Keratinocyte (primary cell): Measurements from ENCODE around the gene LAMA4. TPM values are rescaled to one million over a fixed set of nuclear protein-coding genes. Genes with fewer than 3 reads are reported as not detected.

ENCODE experiments used
- DNase-seq: peaks from one replicate; pipeline ENCODE4 v3.0.0-alpha.2; 2011; ENCODE audit warnings: low read depth, missing footprints, low spot score
- FAIRE-seq: peaks from 2 replicates; lab custom pipeline; 2011; peaks lifted over from hg19 to GRCh38; lab: Jason Lieb, UNC
- H2AFZ ChIP-seq: 2 replicates; pipeline ENCODE4 v1.6.0; 2012; ENCODE audit warnings: low read length, control low read depth, inconsistent platforms; ENCODE audit not compliant: control insufficient read depth
- H3K27ac ChIP-seq: 2 replicates; pipeline ENCODE4 v1.5.1; 2011; ENCODE audit warnings: low read length; ENCODE audit not compliant: control insufficient read depth, insufficient read depth
- H3K27me3 ChIP-seq: 3 replicates; pipeline ENCODE4 v1.6.0; 2011; ENCODE audit warnings: low read length; ENCODE audit not compliant: control insufficient read depth, insufficient read depth; ENCODE audit errors: extremely low read depth
- H3K36me3 ChIP-seq, 2 experiments: 2 replicates in 1 of 2; 3 replicates in 1 of 2; pipeline ENCODE4 v1.5.1; 2011; ENCODE audit warnings: low read length in 2 of 2, mild to moderate bottlenecking in 1 of 2; ENCODE audit not compliant: control insufficient read depth in 2 of 2, insufficient read depth in 2 of 2; ENCODE audit errors: extremely low read depth in 1 of 2
- H3K4me1 ChIP-seq: 3 replicates; pipeline ENCODE4 v1.5.1; 2011; ENCODE audit warnings: low read length; ENCODE audit not compliant: control insufficient read depth, insufficient read depth; ENCODE audit errors: extremely low read depth
- H3K4me2 ChIP-seq: 3 replicates; pipeline ENCODE4 v1.6.0; 2011; ENCODE audit warnings: low read depth, low read length; ENCODE audit not compliant: control insufficient read depth, insufficient read depth; ENCODE audit errors: extremely low read depth
- H3K4me3 ChIP-seq, 3 experiments: fragments of 200-600 bp in 1 of 3; sonication (generic) in 1 of 3; 2 replicates in 2 of 3; 3 replicates in 1 of 3; pipeline ENCODE4 v1.5.1; 2011 to 2016; ENCODE audit warnings: low read length in 3 of 3, mild to moderate bottlenecking in 3 of 3, control low read depth in 2 of 3, inconsistent platforms in 1 of 3, low read depth in 1 of 3, mixed read lengths in 1 of 3, mixed run types in 1 of 3, moderate library complexity in 1 of 3; ENCODE audit not compliant: control insufficient read depth in 2 of 3, insufficient read depth in 2 of 3; ENCODE audit errors: extremely low read depth in 1 of 3
- H3K79me2 ChIP-seq: 2 replicates; pipeline ENCODE4 v1.6.0; 2012; ENCODE audit warnings: low read length; ENCODE audit not compliant: control insufficient read depth, insufficient read depth
- H3K9ac ChIP-seq: 3 replicates; pipeline ENCODE4 v1.6.0; 2011; ENCODE audit warnings: low read length; ENCODE audit not compliant: control insufficient read depth, insufficient read depth; ENCODE audit errors: extremely low read depth
- H3K9me1 ChIP-seq: 3 replicates; pipeline ENCODE4 v1.6.0; 2011; ENCODE audit warnings: low read length; ENCODE audit not compliant: control insufficient read depth, insufficient read depth; ENCODE audit errors: extremely low read depth
- H3K9me3 ChIP-seq: 2 replicates; pipeline ENCODE4 v1.5.1; 2012; ENCODE audit warnings: low read depth, low read length; ENCODE audit not compliant: control insufficient read depth
- H4K20me1 ChIP-seq: 3 replicates; pipeline ENCODE4 v1.6.0; 2011; ENCODE audit warnings: low read length; ENCODE audit not compliant: control insufficient read depth, insufficient read depth; ENCODE audit errors: extremely low read depth
- EZH2 ChIP-seq: IDR thresholded peaks from one replicate; pipeline ENCODE4 v1.6.1; 2012; ENCODE audit warnings: inconsistent platforms, mild to moderate bottlenecking, low read length, moderate library complexity
- dilution Hi-C: fragments of 300-500 bp; cut with MboI; formaldehyde crosslinking; loops from one replicate; pipeline ENCODE4 v1.7.0; 2020; ENCODE audit warnings: low sequenced_read_pairs; ENCODE audit not compliant: extremely low pct_ligation_motif_present
- polyA plus RNA-seq, 5 experiments: library from polyadenylated mRNA; depleted of rRNA in 3 of 5; stranded (reverse) in 3 of 5; stranded (forward) in 1 of 5; unstranded in 1 of 5; fragments of >200 nt; gene quantifications; 1 replicate in 1 of 5; 2 replicates in 3 of 5; 3 replicates in 1 of 5; pipeline versions ENCODE4 v1.2.1 to v1.2.3, GENCODE V29; 2011 to 2012; ENCODE audit warnings: missing spikeins in 2 of 5, low read depth in 1 of 5, low replicate concordance in 1 of 5
- TF ChIP-seq, protein P1 (sequence below), 3 experiments: IDR thresholded peaks in 1 of 3; conservative IDR thresholded peaks in 1 of 3; optimal IDR thresholded peaks in 1 of 3; 2 replicates in 2 of 3; 3 replicates in 1 of 3; pipeline versions ENCODE3 to v1.5.1; 2011; ENCODE audit warnings: low read length in 3 of 3, mild to moderate bottlenecking in 3 of 3, moderate library complexity in 2 of 3, control low read depth in 1 of 3, inconsistent platforms in 1 of 3; ENCODE audit not compliant: insufficient read depth in 2 of 3; ENCODE audit errors: extremely low read depth in 1 of 3

The LAMA4 gene
- polyA plus RNA-seq, 1 donor (not counting 4 experiments of a cell fraction or from before 2014, with no cell fraction given): 0.12 TPM

DNA sequence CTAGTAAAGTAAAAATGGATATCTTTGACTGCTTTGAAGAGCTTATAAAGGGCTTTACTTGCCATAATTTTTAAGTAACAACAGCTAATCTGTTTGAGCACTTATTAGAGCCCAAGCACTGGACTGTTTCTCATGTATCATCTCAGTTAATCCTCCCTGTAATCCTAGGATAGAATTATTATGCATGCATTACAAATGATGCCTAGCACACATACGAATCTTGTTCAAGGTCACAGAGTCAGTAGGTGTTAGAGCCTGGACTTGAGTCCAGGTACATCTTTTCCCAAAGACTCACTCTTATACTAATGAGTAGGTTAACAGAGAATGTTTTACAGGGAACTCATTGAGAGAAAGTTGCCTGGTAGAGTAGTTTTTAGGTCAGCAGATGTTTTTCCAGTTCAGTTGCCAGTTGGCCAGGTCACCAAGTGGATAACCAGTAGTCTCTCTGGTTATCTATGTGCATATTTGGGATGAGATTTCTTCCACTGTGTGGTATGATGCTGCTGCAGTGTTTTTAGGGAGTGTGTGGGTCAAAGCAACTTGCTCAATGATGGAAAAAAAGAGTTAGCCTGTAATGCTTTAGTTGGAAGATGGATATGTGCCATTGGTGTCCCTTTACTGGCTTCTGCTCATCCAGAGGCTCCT lies 32.3 kb upstream of the LAMA4 start:
- Histone ChIP-seq H3K4me1 (no peaks in the 10 kb centered on the region), H3K79me2 (no peaks in the 10 kb centered on the region), H2AFZ (no peak overlapping the region), H4K20me1 (no peaks in the 10 kb centered on the region), H3K27me3 (no peaks in the 10 kb centered on the region), H3K9me3 (no peaks in the 10 kb centered on the region), H3K4me3 (no peak overlapping the region), H3K9me1 (no peaks in the 10 kb centered on the region), H3K27ac (no peak overlapping the region), H3K9ac (no peak overlapping the region), H3K4me2 (no peak overlapping the region), H3K36me3 (no peaks in the 10 kb centered on the region)
- TF ChIP-seq, protein P1, sequence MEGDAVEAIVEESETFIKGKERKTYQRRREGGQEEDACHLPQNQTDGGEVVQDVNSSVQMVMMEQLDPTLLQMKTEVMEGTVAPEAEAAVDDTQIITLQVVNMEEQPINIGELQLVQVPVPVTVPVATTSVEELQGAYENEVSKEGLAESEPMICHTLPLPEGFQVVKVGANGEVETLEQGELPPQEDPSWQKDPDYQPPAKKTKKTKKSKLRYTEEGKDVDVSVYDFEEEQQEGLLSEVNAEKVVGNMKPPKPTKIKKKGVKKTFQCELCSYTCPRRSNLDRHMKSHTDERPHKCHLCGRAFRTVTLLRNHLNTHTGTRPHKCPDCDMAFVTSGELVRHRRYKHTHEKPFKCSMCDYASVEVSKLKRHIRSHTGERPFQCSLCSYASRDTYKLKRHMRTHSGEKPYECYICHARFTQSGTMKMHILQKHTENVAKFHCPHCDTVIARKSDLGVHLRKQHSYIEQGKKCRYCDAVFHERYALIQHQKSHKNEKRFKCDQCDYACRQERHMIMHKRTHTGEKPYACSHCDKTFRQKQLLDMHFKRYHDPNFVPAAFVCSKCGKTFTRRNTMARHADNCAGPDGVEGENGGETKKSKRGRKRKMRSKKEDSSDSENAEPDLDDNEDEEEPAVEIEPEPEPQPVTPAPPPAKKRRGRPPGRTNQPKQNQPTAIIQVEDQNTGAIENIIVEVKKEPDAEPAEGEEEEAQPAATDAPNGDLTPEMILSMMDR (optimal IDR thresholded peaks at IDR 0.05 in 1 of 3, IDR thresholded peaks at IDR 0.05 in 1 of 3, conservative IDR thresholded peaks at IDR 0.05 in 1 of 3; ENCODE audit: extremely low read depth in 1 of 3, insufficient read depth in 2 of 3, low read length in 3 of 3): no peak
- no peak for TF ChIP-seq EZH2
- dilution Hi-C loops: no loop called here
- FAIRE-seq: no peak
- no peak for DNase-seq

DNA sequence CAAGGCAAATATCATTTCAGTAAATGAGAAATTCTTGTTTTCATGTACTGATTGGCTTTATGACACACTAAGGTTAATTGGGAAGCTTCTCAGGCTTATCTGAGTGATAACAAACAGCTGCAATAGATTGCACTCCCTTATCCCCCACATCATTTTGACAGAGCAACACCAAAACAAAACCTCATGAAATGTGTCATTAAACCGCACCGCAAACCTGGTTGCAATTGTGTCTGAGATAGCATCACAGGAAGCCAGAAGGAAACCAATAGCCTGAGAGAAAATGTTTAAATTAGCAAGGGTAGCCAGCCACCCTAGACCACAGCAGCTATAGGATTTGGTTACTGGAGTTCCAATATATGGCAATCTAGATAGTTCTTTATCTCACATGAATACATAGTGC lies 31.6 kb upstream of the LAMA4 start:
- Histone ChIP-seq H3K27ac (no peak overlapping the region), H3K9me1 (no peaks in the 10 kb centered on the region), H3K27me3 (no peaks in the 10 kb centered on the region), H3K36me3 (no peaks in the 10 kb centered on the region), H3K4me2 (no peak overlapping the region), H3K4me3 (no peak overlapping the region), H3K9ac (no peak overlapping the region), H3K9me3 (no peaks in the 10 kb centered on the region), H3K4me1 (no peaks in the 10 kb centered on the region), H3K79me2 (no peaks in the 10 kb centered on the region), H2AFZ (no peak overlapping the region), H4K20me1 (no peaks in the 10 kb centered on the region)
- DNase-seq (no peak), FAIRE-seq (no peak)
- TF ChIP-seq, protein P1 (optimal IDR thresholded peaks at IDR 0.05 in 1 of 3, IDR thresholded peaks at IDR 0.05 in 1 of 3, conservative IDR thresholded peaks at IDR 0.05 in 1 of 3; ENCODE audit: extremely low read depth in 1 of 3, insufficient read depth in 2 of 3, low read length in 3 of 3): no peak
- TF ChIP-seq EZH2: no peak
- dilution Hi-C loops: no loop called here
